IMR-90 (cell line): Measurements from ENCODE around the gene HNRNPH3. TPM values are rescaled to one million over a fixed set of nuclear protein-coding genes. Genes with fewer than 3 reads are reported as not detected.
"Not testable (repeated sequence)": the region's sequence is repeated elsewhere in the genome, so short reads cannot be mapped to it uniquely, and the experiment has no call there.

Source experiments
- ATAC-seq: fragments of 200-7000 bp; cut with Tn5 transposase; 2 replicates; pipeline ENCODE4 v1.9.1; 2020; ENCODE audit warnings: low read depth, mild to moderate bottlenecking, moderate library complexity
- BruUV-seq: library from RNA; stranded (reverse); fragments of 400-500 nt; replicated peaks from 2 replicates; lab custom pipeline; 2021; lab: Mats Ljungman, UMichigan
- CTCF ChIA-PET: fragments of 300-600 bp; formaldehyde crosslinking; extraction: SDS; loops from one replicate; lab custom pipeline; 2021; ENCODE audit warnings: antibody characterized with exemption; lab: Yijun Ruan, JAX
- POLR2A ChIA-PET: fragments of 300-600 bp; sonication (Branson Sonifier 250); formaldehyde crosslinking; loops from one replicate; lab custom pipeline; 2022; ENCODE audit warnings: antibody characterized with exemption; ENCODE audit not compliant: unreplicated experiment; lab: Charles Lee
- DNase-seq: peaks from one replicate; pipeline ENCODE4 v3.0.0; 2013
- H2AFZ ChIP-seq: replicated peaks from 2 replicates; pipeline ENCODE3; 2013; ENCODE audit warnings: low read length, mild to moderate bottlenecking; ENCODE audit not compliant: poor library complexity
- H2AK5ac ChIP-seq: 2 replicates; pipeline ENCODE4 v1.6.1; 2013; ENCODE audit warnings: low read depth, low read length, inconsistent platforms
- H2AK9ac ChIP-seq: replicated peaks from 2 replicates; pipeline ENCODE3; 2013; ENCODE audit warnings: mild to moderate bottlenecking, low read depth, low read length, moderate library complexity; ENCODE audit not compliant: poor library complexity
- H2BK120ac ChIP-seq: 2 replicates; pipeline ENCODE4 v1.6.1; 2013; ENCODE audit warnings: low read depth, low read length, inconsistent platforms
- H2BK15ac ChIP-seq: 3 replicates; pipeline ENCODE4 v1.6.1; 2013; ENCODE audit warnings: low read depth, low read length, inconsistent platforms
- H2BK20ac ChIP-seq: 2 replicates; pipeline ENCODE4 v1.6.1; 2013; ENCODE audit warnings: low read depth, mild to moderate bottlenecking, inconsistent platforms, low read length, moderate library complexity
- H2BK5ac ChIP-seq: 2 replicates; pipeline ENCODE4 v1.6.1; 2013; ENCODE audit warnings: mild to moderate bottlenecking, low read depth, low read length, inconsistent platforms; ENCODE audit not compliant: poor library complexity, severe bottlenecking
- H3K14ac ChIP-seq: replicated peaks from 2 replicates; pipeline ENCODE4 v1.6.1; 2013; ENCODE audit warnings: low read depth, low read length, inconsistent platforms
- H3K18ac ChIP-seq: 2 replicates; pipeline ENCODE4 v1.6.1; 2013; ENCODE audit warnings: low read depth, low read length, control low read depth
- H3K23ac ChIP-seq: 2 replicates; pipeline ENCODE4 v1.6.1; 2013; ENCODE audit warnings: low read depth, low read length, inconsistent platforms
- H3K27ac ChIP-seq: 2 replicates; pipeline ENCODE4 v1.5.1; 2013; ENCODE audit warnings: mild to moderate bottlenecking, control low read depth, low read length; ENCODE audit not compliant: insufficient read depth
- H3K27me3 ChIP-seq: 2 replicates; pipeline ENCODE4 v1.6.1; 2013; ENCODE audit warnings: low read length; ENCODE audit not compliant: control insufficient read depth, insufficient read depth
- H3K36me3 ChIP-seq: 2 replicates; pipeline ENCODE4 v1.6.1; 2013; ENCODE audit warnings: low read length, mixed read lengths; ENCODE audit not compliant: control insufficient read depth, insufficient read depth
- H3K4ac ChIP-seq: 2 replicates; pipeline ENCODE4 v1.6.1; 2013; ENCODE audit warnings: low read depth, low read length, inconsistent platforms
- H3K4me1 ChIP-seq: 2 replicates; pipeline ENCODE4 v1.6.1; 2013; ENCODE audit warnings: low read length, mixed read lengths; ENCODE audit not compliant: control insufficient read depth, insufficient read depth
- H3K4me2 ChIP-seq: 2 replicates; pipeline ENCODE4 v1.6.1; 2013; ENCODE audit warnings: low read depth, mild to moderate bottlenecking, control low read depth, low read length, moderate library complexity
- H3K4me3 ChIP-seq: 2 replicates; pipeline ENCODE4 v1.5.1; 2013; ENCODE audit warnings: low read depth, mild to moderate bottlenecking, control low read depth, low read length, moderate library complexity; ENCODE audit not compliant: insufficient read depth
- H3K56ac ChIP-seq: 2 replicates; pipeline ENCODE4 v1.6.1; 2013; ENCODE audit warnings: low read length, inconsistent platforms; ENCODE audit not compliant: insufficient read depth; ENCODE audit errors: extremely low read depth
- H3K79me1 ChIP-seq, 2 experiments: 2 replicates each; pipeline ENCODE4 v1.6.1; 2013; ENCODE audit warnings: low read length in 2 of 2, inconsistent platforms in 1 of 2, low read depth in 1 of 2
- H3K9ac ChIP-seq: 2 replicates; pipeline ENCODE4 v1.6.1; 2013; ENCODE audit warnings: low read depth, low read length, control low read depth
- H3K9me1 ChIP-seq: 2 replicates; pipeline ENCODE4 v1.6.1; 2013; ENCODE audit warnings: low read length, inconsistent platforms; ENCODE audit not compliant: insufficient read depth
- H3K9me3 ChIP-seq: 2 replicates; pipeline ENCODE4 v1.6.1; 2013; ENCODE audit warnings: low read length; ENCODE audit not compliant: control insufficient read depth, insufficient read depth
- H4K20me1 ChIP-seq: 2 replicates; pipeline ENCODE4 v1.6.1; 2013; ENCODE audit warnings: low read length, inconsistent platforms; ENCODE audit not compliant: insufficient read depth
- H4K5ac ChIP-seq: 2 replicates; pipeline ENCODE4 v1.6.1; 2013; ENCODE audit warnings: mild to moderate bottlenecking, low read depth, low read length, control low read depth
- H4K8ac ChIP-seq, 2 experiments: 2 replicates each; pipeline ENCODE4 v1.6.1; 2013; ENCODE audit warnings: low read depth in 2 of 2, low read length in 2 of 2, control low read depth in 1 of 2, inconsistent platforms in 1 of 2
- H4K91ac ChIP-seq: 2 replicates; pipeline ENCODE4 v1.6.1; 2013; ENCODE audit warnings: low read depth, low read length, inconsistent platforms; ENCODE audit not compliant: insufficient read depth
- BHLHE40 ChIP-seq: fragments of 150-350 bp; IDR thresholded peaks from 2 replicates; pipeline ENCODE4 v1.6.1; 2016; ENCODE audit warnings: mild to moderate bottlenecking, low read depth, low read length
- MXI1 ChIP-seq: IDR thresholded peaks from 2 replicates; pipeline ENCODE4 v1.6.1; 2012; ENCODE audit warnings: low read depth, mild to moderate bottlenecking, low read length, moderate library complexity, borderline replicate concordance
- WGBS, 2 experiments: methylation state at CpG; one replicate each; pipeline versions ENCODE4 v1.1.5 to v1.1.7; 2013; ENCODE audit warnings: missing lambda C conversion rate in 2 of 2; ENCODE audit not compliant: insufficient read length in 1 of 2; ENCODE audit errors: extremely low coverage in 2 of 2; 5-methylcytosine and 5-hydroxymethylcytosine counted together
- dilution Hi-C: fragments of 300-500 bp; cut with HindIII; formaldehyde crosslinking; loops from one replicate; pipeline ENCODE4 v1.14.3; 2018; ENCODE audit warnings: low sequenced_read_pairs; ENCODE audit not compliant: unreplicated experiment
- in situ Hi-C: fragments of 300-500 bp; cut with MboI; formaldehyde crosslinking; loops from 3 replicates; pipeline ENCODE4 v1.14.3; 2019; ENCODE audit warnings: low sequenced_read_pairs, inconsistent platforms, mixed read lengths
- intact Hi-C: fragments of 100-400 bp; cut with micrococcal nuclease; formaldehyde crosslinking; loops from 2 replicates; pipeline ENCODE4 v1.10.0; 2022
- polyA plus RNA-seq, 3 experiments: library from polyadenylated mRNA; depleted of rRNA; stranded (reverse); fragments of >200 nt; gene quantifications; 2 replicates each; pipeline ENCODE4 v1.2.3, GENCODE V29; 2012; ENCODE audit warnings: low replicate concordance in 1 of 3
- total RNA-seq: library from RNA; depleted of rRNA; stranded (reverse); fragments of >200 nt; gene quantifications from 2 replicates; pipeline ENCODE4 v1.2.3, GENCODE V29; 2012

Gene HNRNPH3
- total and polyA plus RNA-seq, 2 of the 4 experiments (the other 2 are of a cell fraction) = 10.6 to 142 TPM

GRCh38 chr10:68310531-68310930 is 21.3 kb upstream of the HNRNPH3 start:
- TF ChIP-seq BHLHE40 (no peak), MXI1 (no peak)
- ATAC-seq (no peak), DNase-seq (no peak)
- Histone ChIP-seq H4K5ac (no peak overlapping the region), H4K20me1 (no peaks in the 10 kb centered on the region), H3K4me2 (no peak overlapping the region), H3K14ac (no peak overlapping the region), H4K8ac (no peak overlapping the region), H3K18ac (no peak overlapping the region), H3K79me1 (no peaks in the 10 kb centered on the region), H2AK5ac (no peak overlapping the region), H3K4me3 (no peak overlapping the region), H2BK20ac (no peak overlapping the region), H3K4ac (no peak overlapping the region), H3K9ac (no peak overlapping the region), H3K27me3 (no peaks in the 10 kb centered on the region), H3K9me3 (no peaks in the 10 kb centered on the region), H2BK15ac (no peak overlapping the region), H4K91ac (no peak overlapping the region), H2AK9ac (no peak overlapping the region), H3K4me1 (no peaks in the 10 kb centered on the region), H3K56ac (no peak overlapping the region), H3K36me3 (no peaks in the 10 kb centered on the region), H2BK5ac (no peak overlapping the region), H2AFZ (no peak overlapping the region), H3K27ac (no peak overlapping the region), H3K9me1 (no peaks in the 10 kb centered on the region), H3K23ac (no peak overlapping the region), H2BK120ac (no peak overlapping the region)
- ChIA-PET POLR2A (no interaction called here), CTCF (interaction anchor here (1.1 kb wide), 1 partner anchor 154 kb away, joined by 3 read pairs; no protein-coding TSS in a partner anchor)
- in situ Hi-C loops (no loop called here), dilution Hi-C loops (no loop called here), intact Hi-C loops (no loop called here)
- no TSS peak for BruUV-seq

DNA sequence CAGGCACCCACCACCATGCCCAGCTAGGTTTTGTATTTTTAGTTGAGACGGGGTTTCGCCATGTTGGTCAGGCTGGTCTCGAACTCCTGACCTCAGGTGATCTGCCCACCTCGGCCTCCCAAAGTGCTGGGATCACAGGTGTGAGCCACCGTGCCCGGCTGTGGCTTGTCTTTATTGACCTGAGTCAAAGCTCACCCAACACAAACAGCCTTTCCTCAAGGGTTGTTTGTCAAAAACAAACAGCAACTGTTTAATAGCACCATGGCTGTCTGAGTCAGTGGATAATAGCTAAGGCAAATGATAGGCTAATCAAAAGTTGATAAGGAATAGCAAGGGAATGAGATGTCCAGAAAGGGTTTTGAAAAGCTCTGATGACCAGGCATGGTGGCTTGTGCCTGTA is 16.9 kb upstream of the HNRNPH3 start:
- ATAC-seq, H4K91ac ChIP-seq, DNase-seq, H3K23ac ChIP-seq, H4K20me1 ChIP-seq, H3K27ac ChIP-seq, H2BK120ac ChIP-seq, POLR2A ChIA-PET, H2AK5ac ChIP-seq, H3K36me3 ChIP-seq, H3K9me3 ChIP-seq, H3K79me1 ChIP-seq, H4K8ac ChIP-seq, H3K4me2 ChIP-seq, H3K9ac ChIP-seq, H2BK20ac ChIP-seq, H4K5ac ChIP-seq, H3K4ac ChIP-seq, H3K4me3 ChIP-seq, CTCF ChIA-PET, H3K4me1 ChIP-seq, dilution Hi-C loops, BruUV-seq, H2BK15ac ChIP-seq, in situ Hi-C loops, H3K14ac ChIP-seq, H2BK5ac ChIP-seq, H3K9me1 ChIP-seq, H3K27me3 ChIP-seq, intact Hi-C loops, H3K18ac ChIP-seq, H2AK9ac ChIP-seq, H2AFZ ChIP-seq, H3K56ac ChIP-seq: not testable (repeated sequence)
- 67% methylated on average over 1 of the region's 6 CpGs; no CpG with 5 or more reads in 1 of the 2 experiments for WGBS, 2 experiments
